GM10266 (cell line): ENCODE results near the gene CYP26C1.

ENCODE experiments used
- DNase-seq: peaks from one replicate; pipeline ENCODE4 v3.0.0; 2012; ENCODE audit errors: extremely low spot score
- TF ChIP-seq, protein P1 (sequence below): IDR thresholded peaks from 2 replicates; pipeline ENCODE4 v1.5.1; 2012; ENCODE audit warnings: mild to moderate bottlenecking, low read depth; ENCODE audit not compliant: control insufficient read depth, insufficient read depth; ENCODE audit errors: missing control alignments

The CYP26C1 gene

DNA sequence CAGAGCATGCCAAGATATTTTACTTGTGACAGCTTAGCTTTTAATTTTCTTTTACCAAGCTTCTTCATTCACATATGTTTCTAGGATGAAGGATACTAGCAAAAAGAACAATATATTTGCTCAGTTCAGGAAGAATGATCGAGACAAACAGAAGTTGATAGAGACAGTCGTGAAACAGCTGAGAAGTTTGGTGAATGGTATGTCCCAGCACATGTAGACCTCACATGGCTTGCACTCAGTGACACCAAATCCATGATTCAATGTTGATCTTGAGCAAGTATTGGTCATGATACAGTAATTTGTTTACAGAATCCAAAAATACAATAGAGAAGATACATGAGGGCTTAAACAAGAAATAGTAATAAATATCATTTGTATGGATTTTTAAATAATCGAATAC, 2.5 kb upstream of the CYP26C1 start:
- TF ChIP-seq, protein P1, sequence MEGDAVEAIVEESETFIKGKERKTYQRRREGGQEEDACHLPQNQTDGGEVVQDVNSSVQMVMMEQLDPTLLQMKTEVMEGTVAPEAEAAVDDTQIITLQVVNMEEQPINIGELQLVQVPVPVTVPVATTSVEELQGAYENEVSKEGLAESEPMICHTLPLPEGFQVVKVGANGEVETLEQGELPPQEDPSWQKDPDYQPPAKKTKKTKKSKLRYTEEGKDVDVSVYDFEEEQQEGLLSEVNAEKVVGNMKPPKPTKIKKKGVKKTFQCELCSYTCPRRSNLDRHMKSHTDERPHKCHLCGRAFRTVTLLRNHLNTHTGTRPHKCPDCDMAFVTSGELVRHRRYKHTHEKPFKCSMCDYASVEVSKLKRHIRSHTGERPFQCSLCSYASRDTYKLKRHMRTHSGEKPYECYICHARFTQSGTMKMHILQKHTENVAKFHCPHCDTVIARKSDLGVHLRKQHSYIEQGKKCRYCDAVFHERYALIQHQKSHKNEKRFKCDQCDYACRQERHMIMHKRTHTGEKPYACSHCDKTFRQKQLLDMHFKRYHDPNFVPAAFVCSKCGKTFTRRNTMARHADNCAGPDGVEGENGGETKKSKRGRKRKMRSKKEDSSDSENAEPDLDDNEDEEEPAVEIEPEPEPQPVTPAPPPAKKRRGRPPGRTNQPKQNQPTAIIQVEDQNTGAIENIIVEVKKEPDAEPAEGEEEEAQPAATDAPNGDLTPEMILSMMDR, result no peak
- no peak for DNase-seq

DNA sequence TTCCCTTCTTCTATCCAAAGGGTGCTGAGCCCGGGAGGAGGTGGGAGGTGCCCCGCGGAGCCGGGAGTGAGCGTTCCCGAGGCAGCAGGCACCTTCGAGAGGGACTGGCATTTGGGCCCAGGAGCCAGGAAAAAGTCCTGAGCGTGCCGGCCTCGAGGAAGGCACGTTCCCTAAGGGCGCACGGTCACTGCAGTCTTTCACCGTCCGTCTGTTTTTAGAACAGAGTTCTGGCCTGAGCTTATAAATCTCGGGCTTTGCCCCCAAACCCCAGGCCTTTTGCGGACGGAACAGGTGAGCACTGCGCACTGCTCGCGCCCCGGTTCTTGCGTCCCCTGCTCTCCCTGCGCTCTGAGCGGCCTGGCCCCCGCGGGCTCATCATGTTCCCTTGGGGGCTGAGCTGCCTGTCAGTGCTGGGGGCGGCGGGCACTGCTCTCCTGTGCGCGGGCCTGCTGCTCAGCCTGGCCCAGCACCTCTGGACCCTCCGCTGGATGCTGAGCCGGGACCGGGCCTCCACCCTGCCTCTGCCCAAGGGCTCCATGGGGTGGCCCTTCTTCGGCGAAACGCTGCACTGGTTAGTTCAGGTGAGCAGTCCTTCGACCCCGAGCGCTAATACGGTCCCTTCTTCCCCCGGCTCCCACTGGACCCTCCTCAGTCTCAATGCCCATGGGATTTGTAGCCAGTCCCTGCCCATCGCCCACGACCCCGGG, 442 bp downstream of the CYP26C1 start:
- TF ChIP-seq, protein P1, result no peak
- peak; percentile 34 for DNase-seq

DNA sequence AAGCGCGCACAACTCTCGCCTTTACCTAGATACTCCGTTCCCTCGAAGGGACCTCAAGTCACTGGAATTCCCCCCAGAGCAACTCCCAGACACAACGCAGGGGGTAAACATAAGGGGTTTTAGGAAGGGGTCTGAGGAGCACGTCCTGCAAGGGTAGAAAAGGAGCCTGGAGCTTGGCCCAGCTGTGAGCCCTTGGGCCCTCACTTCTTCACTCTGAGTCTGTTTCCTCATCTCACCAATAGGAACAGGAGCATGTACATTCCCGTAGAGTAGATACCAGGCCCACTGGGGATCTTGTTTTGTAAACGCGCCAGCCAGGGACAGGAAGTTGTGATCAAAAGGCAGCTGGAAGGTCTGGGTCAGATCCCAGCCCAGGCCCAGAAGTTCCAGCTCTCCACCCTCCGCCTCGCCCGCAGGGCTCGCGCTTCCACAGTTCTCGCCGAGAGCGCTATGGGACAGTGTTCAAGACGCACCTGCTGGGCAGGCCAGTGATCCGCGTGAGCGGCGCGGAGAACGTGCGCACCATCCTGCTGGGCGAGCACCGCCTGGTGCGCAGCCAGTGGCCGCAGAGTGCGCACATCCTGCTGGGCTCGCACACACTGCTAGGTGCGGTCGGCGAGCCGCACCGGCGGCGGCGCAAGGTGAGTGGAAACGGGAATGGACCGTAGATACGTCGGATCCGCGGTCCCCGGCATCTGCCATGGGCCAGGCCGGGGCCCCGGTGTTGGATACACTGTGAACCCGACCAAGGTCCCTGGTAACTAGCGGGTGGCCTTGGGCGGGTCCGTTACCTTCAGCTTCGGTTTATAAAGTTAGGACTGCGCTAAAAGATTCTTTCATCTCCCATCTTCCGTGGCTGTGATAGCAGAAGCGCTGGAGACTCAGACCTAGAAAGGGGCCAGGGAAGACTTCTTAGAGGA, 1.3 kb downstream of the CYP26C1 start:
- DNase-seq, result peak; percentile 53
- TF ChIP-seq, protein P1, result no peak

DNA sequence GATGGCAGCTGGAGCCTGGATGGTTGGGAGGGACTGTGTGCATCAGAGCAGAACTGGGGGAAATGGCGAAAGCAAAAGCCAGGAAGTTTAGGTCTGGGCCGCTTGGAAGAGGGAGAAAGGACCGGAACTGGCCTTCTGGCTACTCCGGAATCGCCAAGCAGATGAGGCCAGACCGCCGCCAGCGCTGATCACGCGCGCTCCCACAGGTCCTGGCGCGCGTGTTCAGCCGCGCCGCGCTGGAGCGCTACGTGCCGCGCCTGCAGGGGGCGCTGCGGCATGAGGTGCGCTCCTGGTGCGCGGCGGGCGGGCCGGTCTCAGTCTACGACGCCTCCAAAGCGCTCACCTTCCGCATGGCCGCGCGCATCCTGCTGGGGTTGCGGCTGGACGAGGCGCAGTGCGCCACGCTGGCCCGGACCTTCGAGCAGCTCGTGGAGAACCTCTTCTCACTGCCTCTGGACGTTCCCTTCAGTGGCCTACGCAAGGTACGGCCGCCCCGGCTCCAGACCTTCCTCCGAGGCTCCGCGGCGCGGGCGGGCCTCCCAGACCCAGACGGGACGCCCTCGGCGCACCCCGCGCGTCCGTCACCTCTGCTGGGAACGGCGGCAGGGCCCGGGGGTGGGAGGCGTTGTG, 2.0 kb downstream of the CYP26C1 start:
- DNase-seq, result peak; percentile 81
- TF ChIP-seq, protein P1, result peak; percentile 69

DNA sequence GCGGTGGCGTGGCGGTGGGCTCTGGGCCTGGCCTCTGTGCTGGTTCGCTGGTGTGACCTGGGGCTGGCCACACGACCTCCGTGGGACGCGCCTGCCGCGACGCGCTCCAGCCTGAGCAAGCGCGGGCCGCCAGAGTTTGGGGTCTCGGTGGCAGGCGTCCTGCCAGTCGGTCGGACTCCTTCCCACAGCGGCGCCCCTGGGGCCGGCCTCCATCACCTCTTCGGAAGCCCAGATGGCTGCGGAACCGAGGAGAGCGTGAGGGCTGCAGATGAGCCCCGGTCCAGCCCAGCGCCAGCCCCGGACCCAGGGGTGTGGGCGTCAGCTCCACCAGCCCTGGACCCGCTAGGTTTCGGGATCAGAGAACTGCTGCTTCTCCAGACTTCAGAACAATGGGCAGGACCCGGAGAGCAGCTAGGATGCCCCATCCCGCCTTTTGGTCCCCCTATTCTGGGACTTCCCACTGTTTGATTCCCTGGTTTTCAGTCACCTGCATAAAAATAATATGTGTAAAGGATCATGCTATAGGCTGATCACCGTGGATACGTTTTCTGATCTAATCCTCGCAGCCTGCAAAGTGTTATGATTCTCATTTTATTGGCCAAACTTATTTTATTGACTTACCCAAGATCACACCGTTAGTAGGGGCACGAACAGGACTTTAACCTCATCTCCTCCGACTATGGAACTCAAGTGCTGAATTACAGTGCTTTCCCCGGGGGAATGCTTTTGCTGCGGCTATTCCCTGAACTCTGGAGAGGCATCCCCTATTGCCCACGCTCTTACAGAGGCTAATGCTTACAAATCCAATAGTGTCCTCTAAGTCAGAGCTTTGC, 2.8 kb downstream of the CYP26C1 start:
- peak; percentile 37 for DNase-seq
- TF ChIP-seq, protein P1, result no peak

DNA sequence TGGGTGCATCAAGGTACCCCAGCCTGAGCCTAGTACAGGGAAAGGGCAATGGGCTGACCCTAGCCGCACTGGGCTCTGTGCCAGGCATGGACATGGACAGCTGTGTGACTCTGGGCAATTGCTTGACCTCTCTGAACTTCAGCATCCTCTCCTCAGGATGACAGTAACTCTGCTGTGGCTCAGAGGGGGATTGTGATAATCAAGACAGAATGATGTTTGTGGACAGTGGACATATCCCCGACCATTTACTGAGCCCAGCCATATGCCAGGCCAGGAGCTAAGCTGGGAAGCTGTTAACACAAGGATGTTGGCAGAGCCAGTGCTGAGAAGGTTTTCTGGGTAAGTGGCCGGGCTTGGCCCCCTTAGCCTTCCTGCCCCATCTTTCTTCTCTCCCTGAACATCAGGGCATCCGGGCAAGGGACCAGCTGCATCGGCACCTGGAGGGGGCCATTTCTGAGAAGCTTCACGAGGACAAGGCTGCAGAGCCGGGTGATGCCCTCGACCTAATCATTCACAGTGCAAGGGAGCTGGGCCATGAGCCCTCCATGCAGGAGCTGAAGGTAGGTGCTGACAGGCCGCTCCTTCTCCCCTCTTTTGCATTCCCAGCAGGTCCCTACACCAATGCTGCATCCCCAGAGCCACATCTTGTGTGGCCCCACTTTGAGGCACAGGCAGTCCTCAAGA, 3.5 kb downstream of the CYP26C1 start:
- peak; percentile 34 for DNase-seq
- TF ChIP-seq, protein P1, result no peak
